Measurements from ENCODE around the gene ZNF787.

The ZNF787 gene

GRCh38 chr19:56133858-56134653 is 13.0 kb upstream of the ZNF787 start:
- TF ChIP-seq, protein P1, sequence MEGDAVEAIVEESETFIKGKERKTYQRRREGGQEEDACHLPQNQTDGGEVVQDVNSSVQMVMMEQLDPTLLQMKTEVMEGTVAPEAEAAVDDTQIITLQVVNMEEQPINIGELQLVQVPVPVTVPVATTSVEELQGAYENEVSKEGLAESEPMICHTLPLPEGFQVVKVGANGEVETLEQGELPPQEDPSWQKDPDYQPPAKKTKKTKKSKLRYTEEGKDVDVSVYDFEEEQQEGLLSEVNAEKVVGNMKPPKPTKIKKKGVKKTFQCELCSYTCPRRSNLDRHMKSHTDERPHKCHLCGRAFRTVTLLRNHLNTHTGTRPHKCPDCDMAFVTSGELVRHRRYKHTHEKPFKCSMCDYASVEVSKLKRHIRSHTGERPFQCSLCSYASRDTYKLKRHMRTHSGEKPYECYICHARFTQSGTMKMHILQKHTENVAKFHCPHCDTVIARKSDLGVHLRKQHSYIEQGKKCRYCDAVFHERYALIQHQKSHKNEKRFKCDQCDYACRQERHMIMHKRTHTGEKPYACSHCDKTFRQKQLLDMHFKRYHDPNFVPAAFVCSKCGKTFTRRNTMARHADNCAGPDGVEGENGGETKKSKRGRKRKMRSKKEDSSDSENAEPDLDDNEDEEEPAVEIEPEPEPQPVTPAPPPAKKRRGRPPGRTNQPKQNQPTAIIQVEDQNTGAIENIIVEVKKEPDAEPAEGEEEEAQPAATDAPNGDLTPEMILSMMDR (conservative IDR thresholded peaks at IDR 0.05; ENCODE audit: low read depth, low read length) = no peak
- DNase-seq (ENCODE audit: low read depth) = no peak
- no peak overlapping the region for H3K4me3 ChIP-seq (ENCODE audit: low read depth, low read length)

DNA sequence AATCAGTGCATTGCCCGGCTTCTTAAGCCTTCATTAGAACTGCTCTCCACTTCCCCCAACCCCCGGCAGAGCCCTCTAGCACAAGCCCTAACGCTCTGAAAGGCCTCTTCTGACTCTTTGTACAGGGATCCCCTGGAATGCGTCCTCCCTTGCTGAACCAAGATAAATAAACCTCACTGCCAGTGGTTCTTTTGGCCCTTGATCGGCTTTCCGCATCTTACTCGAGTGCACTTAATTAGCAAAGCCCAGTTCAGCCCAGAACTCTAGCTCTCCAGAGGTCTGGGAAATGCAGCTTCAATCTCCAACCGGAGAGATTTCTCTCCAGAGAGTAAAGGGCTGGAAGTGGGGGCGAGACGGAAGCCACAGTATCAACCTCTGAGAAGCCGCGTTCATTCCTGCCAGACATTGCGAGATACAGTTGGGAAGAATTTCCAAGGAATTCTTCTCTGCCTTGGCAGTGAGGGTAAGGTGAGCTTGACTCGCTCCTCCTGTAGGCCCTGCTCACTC is 11.3 kb upstream of the ZNF787 start:
- no peak overlapping the region for H3K4me3 ChIP-seq (ENCODE audit: low read depth, low read length)
- TF ChIP-seq, protein P1 (conservative IDR thresholded peaks at IDR 0.05; ENCODE audit: low read depth, low read length) = no peak
- DNase-seq (ENCODE audit: low read depth) = peak; percentile 77

GRCh38 chr19:56131651-56132050 is 10.6 kb upstream of the ZNF787 start:
- H3K4me3 ChIP-seq (ENCODE audit: low read depth, low read length) = no peak overlapping the region
- TF ChIP-seq, protein P1 (conservative IDR thresholded peaks at IDR 0.05; ENCODE audit: low read depth, low read length) = no peak
- DNase-seq (ENCODE audit: low read depth) = no peak

GRCh38 chr19:56130006-56130405 is 8.9 kb upstream of the ZNF787 start:
- TF ChIP-seq, protein P1 (conservative IDR thresholded peaks at IDR 0.05; ENCODE audit: low read depth, low read length) = no peak
- no peak overlapping the region for H3K4me3 ChIP-seq (ENCODE audit: low read depth, low read length)
- no peak for DNase-seq (ENCODE audit: low read depth)

- no peak for DNase-seq (ENCODE audit: low read depth)
- H3K4me3 ChIP-seq (ENCODE audit: low read depth, low read length) = no peak overlapping the region
- TF ChIP-seq, protein P1 (conservative IDR thresholded peaks at IDR 0.05; ENCODE audit: low read depth, low read length) = no peak
These were observed 6.1 kb upstream of the ZNF787 start for GRCh38 chr19:56126983-56127780.

DNA sequence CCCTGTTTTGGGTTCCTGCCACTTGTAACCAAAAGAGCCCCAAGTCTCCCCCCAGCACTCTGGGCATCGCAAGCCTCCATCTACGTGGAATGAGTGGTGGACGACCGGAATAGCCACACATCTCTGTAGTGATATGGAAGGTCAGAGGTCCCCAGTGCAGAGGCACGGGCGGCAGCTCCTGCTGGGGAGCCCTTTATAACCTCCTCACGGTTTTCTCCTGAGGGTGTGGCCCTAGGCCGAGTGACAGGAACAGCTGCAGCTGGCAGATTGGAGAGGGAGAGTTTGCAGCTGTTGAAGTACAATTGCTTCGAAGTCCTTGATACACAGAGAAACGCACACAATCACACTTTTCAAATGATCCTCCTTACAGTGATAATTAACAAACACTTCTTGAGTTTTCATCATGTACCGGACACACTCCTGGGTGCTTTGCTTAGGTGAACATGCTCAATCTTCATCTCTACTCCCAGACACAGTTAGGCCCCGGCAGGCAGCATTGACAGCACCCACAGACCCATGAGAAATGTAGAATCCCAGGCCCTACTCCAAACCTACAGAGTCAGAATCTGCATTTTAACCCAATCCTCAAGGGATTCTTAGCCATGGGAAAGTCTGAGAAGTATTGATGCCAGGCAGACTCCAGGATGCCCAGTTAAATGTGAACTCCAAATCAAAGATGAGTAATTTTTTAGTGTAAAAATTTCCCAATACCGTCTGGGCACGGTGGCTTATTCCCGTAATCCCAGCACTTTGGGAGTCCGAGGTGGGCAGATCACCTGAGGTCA is 4.9 kb upstream of the ZNF787 start:
- no peak for DNase-seq (ENCODE audit: low read depth)
- H3K4me3 ChIP-seq (ENCODE audit: low read depth, low read length) = no peak overlapping the region
- TF ChIP-seq, protein P1 (conservative IDR thresholded peaks at IDR 0.05; ENCODE audit: low read depth, low read length) = no peak

All from choroid plexus epithelial cell (primary cell).